GM12875 (cell line): ENCODE measurements around the gene COQ10A.

Experiments
- H3K4me3 ChIP-seq: one replicate; pipeline ENCODE4 v1.5.1; 2011; ENCODE audit warnings: low read depth, low read length, control low read depth
- TF ChIP-seq, protein P1 (sequence below): IDR thresholded peaks from 2 replicates; pipeline ENCODE4 v1.5.1; 2011; ENCODE audit warnings: low read depth, mild to moderate bottlenecking, control low read depth, inconsistent platforms, low read length, moderate library complexity, borderline replicate concordance; ENCODE audit not compliant: insufficient read depth

Gene COQ10A

DNA sequence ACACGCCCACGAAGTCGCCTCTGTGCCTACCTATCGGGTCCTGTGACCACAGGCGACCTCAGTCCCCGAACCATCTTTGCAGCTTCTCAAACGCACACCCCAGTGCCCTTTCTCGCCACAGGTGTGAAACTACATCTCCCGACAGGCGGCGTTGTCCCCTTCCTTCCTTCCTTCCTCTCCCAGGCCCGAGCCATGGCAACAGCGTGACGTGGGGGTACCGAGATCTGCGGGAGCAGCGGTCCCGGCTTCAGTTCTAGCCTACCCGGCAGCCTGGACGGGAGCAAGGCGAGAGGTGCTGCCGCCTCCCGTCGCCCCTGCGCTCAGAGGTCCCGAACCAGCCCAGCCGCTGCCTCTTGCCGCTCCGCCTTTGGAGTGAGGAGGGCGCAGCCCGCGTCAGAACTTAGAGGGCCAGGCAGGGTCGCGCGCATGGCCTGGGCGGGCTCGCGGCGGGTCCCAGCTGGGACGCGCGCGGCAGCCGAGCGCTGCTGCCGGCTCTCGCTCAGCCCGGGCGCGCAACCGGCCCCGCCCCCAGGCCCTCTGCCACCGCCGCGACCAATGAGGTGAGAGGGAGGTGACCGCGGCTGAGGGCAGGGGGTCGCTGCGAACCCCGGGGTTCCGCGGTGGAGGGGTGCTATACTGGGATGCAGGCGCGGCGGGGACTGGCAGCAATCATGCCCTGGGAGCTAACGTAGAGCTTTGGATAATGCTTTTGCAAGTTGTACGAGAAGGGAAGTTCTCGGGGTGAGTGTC lies at the start of gene COQ10A:
COQ10A (plus strand) TSS at position 250 of the 750 bp plus-strand sequence; CDS start at position 427, 177 bp downstream.
- peak within 1 kb of the TSS; percentile 87 for H3K4me3 ChIP-seq
- TF ChIP-seq, protein P1, sequence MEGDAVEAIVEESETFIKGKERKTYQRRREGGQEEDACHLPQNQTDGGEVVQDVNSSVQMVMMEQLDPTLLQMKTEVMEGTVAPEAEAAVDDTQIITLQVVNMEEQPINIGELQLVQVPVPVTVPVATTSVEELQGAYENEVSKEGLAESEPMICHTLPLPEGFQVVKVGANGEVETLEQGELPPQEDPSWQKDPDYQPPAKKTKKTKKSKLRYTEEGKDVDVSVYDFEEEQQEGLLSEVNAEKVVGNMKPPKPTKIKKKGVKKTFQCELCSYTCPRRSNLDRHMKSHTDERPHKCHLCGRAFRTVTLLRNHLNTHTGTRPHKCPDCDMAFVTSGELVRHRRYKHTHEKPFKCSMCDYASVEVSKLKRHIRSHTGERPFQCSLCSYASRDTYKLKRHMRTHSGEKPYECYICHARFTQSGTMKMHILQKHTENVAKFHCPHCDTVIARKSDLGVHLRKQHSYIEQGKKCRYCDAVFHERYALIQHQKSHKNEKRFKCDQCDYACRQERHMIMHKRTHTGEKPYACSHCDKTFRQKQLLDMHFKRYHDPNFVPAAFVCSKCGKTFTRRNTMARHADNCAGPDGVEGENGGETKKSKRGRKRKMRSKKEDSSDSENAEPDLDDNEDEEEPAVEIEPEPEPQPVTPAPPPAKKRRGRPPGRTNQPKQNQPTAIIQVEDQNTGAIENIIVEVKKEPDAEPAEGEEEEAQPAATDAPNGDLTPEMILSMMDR, result peak; percentile 61; the same call in 1 of the 2 replicates

- no peak overlapping the region for H3K4me3 ChIP-seq
- TF ChIP-seq, protein P1, result no peak
Measured at GRCh38 chr12:56219840-56220239, 46.9 kb upstream of the COQ10A start.

- TF ChIP-seq, protein P1, result no peak
Measured at GRCh38 chr12:56220611-56221231, 46.0 kb upstream of the COQ10A start.

GRCh38 chr12:56221232-56221756 lies 45.4 kb upstream of the COQ10A start:
- TF ChIP-seq, protein P1, result no peak
- peak overlapping the region; percentile 97 for H3K4me3 ChIP-seq

More at GRCh38 chr12:56220611-56221231, 46.0 kb upstream of the COQ10A start:
- H3K4me3 ChIP-seq, result peak overlapping the region; percentile 97

DNA sequence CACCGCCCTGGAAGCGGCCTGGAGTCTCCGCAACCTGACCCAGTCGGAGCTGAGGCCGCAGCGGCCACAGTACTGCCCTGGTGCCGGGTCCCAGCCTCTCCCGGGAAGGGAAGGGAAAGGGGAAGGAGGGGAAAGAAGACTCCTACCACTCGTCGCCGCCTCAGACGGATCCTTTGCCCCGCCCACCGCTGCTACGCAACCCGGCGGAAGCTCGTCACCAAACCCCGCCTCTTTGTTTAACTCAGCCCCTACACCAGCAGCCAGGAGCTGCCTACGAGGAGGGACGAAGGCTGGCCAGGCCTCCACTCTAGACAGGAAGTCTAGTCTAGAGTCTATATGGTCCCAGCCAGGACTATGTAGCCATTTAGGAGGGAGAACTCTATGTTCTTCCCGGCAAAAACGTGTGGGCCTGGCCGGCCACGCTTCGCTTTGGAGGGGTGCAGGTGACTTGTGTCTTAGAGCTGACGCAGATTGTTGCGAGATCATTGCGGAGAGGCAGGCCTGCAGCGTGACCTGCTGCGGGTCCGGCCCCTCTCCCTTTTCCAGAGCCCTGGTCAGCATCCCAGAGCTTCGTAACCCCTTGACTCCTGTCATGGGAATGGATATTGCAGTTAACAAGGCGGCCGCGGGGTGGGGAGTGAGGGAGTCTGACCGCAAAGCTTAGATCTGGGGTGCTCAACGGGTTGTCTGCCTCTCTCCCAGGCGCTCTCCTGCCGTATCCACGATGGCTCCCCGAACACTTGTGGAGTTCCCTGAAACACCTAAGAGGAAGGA lies 44.8 kb upstream of the COQ10A start, which contains the start of gene RNF41:
RNF41 (minus strand) TSS at position 166 of the 774 bp plus-strand sequence. CDS start 7,875 bp downstream, outside the sequence.
- peak within 1 kb of the TSS; percentile 97 for H3K4me3 ChIP-seq
- TF ChIP-seq, protein P1, result no peak

GRCh38 chr12:56222531-56222895 lies 44.2 kb upstream of the COQ10A start:
- H3K4me3 ChIP-seq, result peak overlapping the region; percentile 97
- TF ChIP-seq, protein P1, result no peak
